PC-9 (cell line): ENCODE data around the gene SPHK1.

Source experiments
- CTCF ChIP-seq: fragments of 200-600 bp; sonication (generic); conservative IDR thresholded peaks from 2 replicates; pipeline ENCODE4 v1.6.1; 2017; ENCODE audit warnings: mixed run types, antibody characterized with exemption, mild to moderate bottlenecking, moderate library complexity
- EZH2 ChIP-seq: fragments of 200-600 bp; sonication (generic); IDR thresholded peaks from 2 replicates; pipeline ENCODE4 v1.8.0; 2017; ENCODE audit warnings: antibody characterized with exemption, low read depth

DNA sequence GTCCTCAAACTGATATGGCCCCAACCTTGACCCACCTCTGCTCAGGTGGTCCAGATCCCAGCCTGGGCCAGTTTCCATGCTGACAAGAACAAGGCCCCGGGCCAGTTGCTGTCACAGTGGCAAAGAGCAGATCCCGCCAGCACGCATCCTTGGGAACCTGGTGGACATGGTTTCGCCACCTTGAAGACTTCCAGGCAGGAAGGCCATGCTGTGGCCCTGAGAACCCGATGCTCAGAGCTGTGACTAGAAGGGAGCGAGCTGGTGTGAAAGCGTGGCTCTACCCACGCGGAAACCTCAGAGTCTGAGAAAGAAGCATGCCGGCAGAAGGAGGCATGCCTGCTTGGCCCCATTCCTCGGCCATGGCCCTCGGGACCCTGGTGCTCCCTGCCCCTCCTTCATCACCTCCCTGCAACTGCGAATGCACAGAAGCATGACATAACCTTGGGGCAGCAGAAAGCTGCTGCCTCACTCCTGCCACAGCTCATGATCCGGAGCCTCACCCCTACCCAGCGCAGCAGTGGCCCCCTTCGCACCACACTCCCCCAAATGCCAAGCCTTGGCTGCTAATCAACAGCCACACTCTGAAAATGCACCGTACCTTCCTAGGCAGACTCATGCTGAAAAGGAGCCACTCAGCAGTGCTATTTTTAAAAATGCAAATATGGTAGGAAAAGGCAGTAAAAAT, 35.3 kb downstream of the SPHK1 start:
- TF ChIP-seq CTCF, result no peak
- no peak for TF ChIP-seq EZH2
